Muscle layer of duodenum (tissue), 2 donors: ENCODE measurements around the gene CTXN1.
"Not testable (repeated sequence)": the region's sequence is repeated elsewhere in the genome, so short reads cannot be mapped to it uniquely, and the experiment has no call there.

Experiments
- H3K27ac ChIP-seq: one replicate; pipeline ENCODE4 v1.7.0; 2013; ENCODE audit warnings: mild to moderate bottlenecking, low read length
- H3K27me3 ChIP-seq: one replicate; pipeline ENCODE4 v1.7.0; 2013; ENCODE audit warnings: low read depth, mild to moderate bottlenecking, control low read depth, low read length
- H3K36me3 ChIP-seq, 2 donors: one replicate each; pipeline ENCODE4 v1.7.0; 2013; ENCODE audit warnings: low read length in 2 of 2, control low read depth in 1 of 2, mild to moderate bottlenecking in 1 of 2; ENCODE audit not compliant: insufficient read depth in 2 of 2, control insufficient read depth in 1 of 2
- H3K4me1 ChIP-seq, 2 donors: one replicate each; pipeline ENCODE4 v1.7.0; 2013; ENCODE audit warnings: low read length in 2 of 2, mild to moderate bottlenecking in 2 of 2, control low read depth in 1 of 2, moderate library complexity in 1 of 2; ENCODE audit not compliant: insufficient read depth in 2 of 2, control insufficient read depth in 1 of 2
- H3K4me3 ChIP-seq, 2 donors: one replicate each; pipeline ENCODE4 v1.7.0; 2013; ENCODE audit warnings: low read length in 2 of 2, low read depth in 1 of 2, mild to moderate bottlenecking in 1 of 2
- H3K9me3 ChIP-seq, 2 donors: one replicate each; pipeline ENCODE4 v1.7.0; 2013; ENCODE audit warnings: low read length in 2 of 2, control low read depth in 1 of 2, mild to moderate bottlenecking in 1 of 2; ENCODE audit not compliant: control insufficient read depth in 1 of 2
- donor health status: healthy.

The CTXN1 gene

DNA sequence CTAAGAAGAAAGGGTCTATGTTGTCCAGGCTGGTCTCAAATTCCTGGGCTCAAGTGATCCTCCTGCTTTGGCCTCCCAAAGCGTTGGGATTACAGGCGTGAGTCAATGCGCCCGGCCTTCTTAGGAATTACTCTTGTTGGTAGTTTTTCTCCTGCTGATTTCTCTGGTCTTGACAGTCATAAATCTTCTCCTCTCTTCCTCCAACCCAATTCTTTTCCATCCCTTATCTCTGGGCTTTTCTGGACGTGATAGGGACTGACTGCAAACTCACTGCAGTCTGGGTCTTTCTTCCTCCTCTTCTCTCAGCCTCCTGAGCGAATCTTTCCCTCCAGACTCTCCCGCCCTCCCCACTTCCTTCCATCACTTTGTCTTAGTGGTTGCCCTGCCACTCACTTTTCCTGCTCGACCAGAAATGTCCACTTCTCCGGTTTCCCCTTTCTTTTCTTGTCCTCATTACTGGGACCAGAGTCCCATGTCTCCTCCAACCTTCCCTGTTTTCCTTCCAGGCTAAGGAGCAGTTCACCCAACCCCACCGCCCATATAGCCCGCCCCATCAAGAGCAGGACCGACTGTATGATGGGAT, 39.4 kb upstream of the CTXN1 start:
- Histone ChIP-seq H3K36me3 (peaks cover 44 to 78% of the 10 kb centered on the region in 2 donors), H3K4me3 (no peak overlapping the region), H3K27ac (no peak overlapping the region), H3K9me3 (no peaks in the 10 kb centered on the region), H3K27me3 (no peaks in the 10 kb centered on the region), H3K4me1 (no peaks in the 10 kb centered on the region)

DNA sequence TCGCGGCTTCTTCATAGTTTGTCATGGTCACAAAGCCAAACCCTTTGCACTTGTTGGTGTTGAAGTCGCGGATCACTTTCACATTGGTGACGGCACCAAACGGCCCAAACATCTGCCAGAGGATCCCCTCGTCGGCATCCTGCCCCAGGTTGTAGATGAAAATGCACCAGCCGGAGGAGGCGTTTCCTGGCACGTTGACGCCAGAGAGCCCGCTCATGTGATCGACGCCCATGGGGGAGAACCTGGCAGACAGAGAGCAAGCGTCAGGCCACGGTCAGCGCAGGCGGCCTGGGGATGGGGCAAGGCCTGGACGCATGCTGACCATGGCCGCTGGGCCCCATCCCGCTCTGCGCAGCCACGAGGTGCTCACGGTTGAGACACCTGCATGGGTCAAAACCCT, 37.6 kb upstream of the CTXN1 start:
- H3K9me3 ChIP-seq: no peaks in the 10 kb centered on the region
- H3K4me1 ChIP-seq: no peaks in the 10 kb centered on the region
- no peak overlapping the region for H3K4me3 ChIP-seq
- H3K36me3 ChIP-seq: peaks cover 45 to 71% of the 10 kb centered on the region in 2 donors
- no peak overlapping the region for H3K27ac ChIP-seq
- H3K27me3 ChIP-seq: no peaks in the 10 kb centered on the region

DNA sequence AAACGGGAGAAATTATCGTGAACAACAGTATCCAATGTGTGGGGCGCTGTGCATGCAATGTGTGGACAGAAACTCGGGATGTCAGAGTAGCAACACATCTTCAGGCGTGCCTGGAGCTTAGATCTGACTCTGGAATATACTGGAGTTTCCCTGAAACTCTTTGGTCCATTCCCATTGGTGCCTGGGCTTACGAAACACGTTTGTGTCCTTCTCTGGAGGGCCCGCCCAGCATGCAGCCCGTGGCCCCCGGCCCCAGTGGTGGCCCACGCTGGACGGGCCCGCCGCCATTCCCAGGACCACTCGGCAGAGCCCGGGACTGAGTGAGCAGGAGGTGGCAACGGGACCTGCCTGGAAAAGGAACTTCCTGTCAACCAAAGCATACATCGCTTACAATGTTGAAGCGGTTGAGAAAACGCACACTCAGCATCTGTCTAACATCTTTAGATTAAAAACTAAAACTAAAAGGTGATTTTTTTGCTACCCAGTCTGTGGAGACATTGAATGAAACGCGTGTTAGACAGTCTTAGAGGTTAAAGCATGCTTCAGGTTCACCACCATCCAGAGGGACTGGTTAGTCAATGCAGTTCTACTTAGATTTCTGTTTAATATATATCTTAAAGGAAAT, 36.8 kb upstream of the CTXN1 start:
- Histone ChIP-seq H3K27me3 (no peaks in the 10 kb centered on the region), H3K9me3 (no peaks in the 10 kb centered on the region), H3K4me1 (no peaks in the 10 kb centered on the region), H3K27ac (no peak overlapping the region), H3K4me3 (no peak overlapping the region), H3K36me3 (peaks cover 45 to 72% of the 10 kb centered on the region in 2 donors)

DNA sequence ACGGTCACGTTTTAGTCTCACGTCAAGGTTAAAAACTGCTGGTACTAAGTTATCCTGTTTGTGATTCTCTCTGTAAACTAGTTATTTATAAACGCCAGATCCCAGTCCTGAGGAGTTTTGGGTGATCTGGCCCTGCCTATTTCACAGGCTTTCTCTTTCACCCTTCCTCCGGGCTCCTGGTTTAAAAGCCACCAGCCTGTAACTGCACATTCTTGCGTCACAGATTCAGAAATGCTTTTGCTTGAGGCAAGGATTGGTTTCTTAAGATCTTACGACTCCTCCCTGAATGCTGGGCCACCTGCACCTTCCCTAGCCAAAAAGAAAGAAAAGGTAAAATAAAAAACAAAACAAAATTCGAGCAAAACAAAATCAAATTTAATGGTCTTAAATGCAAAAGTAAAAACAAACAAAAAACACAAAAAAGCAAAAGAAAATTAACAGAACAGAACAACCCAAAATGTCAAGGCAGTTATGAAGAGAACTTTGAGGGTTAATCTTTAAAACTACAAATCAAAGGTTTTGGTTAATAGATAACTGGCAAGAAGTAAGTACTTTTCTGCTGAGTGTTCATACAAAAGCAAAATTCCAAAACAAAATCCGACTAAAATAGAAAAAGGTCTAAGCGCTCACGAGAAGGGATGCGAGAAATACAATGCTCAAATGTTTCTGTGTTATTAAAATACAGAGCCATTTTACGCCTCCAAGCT, 36.1 kb upstream of the CTXN1 start:
- Histone ChIP-seq H3K4me3 (no peak overlapping the region), H3K36me3 (peaks cover 42 to 69% of the 10 kb centered on the region in 2 donors), H3K4me1 (no peaks in the 10 kb centered on the region), H3K9me3 (no peaks in the 10 kb centered on the region), H3K27me3 (no peaks in the 10 kb centered on the region), H3K27ac (no peak overlapping the region)

DNA sequence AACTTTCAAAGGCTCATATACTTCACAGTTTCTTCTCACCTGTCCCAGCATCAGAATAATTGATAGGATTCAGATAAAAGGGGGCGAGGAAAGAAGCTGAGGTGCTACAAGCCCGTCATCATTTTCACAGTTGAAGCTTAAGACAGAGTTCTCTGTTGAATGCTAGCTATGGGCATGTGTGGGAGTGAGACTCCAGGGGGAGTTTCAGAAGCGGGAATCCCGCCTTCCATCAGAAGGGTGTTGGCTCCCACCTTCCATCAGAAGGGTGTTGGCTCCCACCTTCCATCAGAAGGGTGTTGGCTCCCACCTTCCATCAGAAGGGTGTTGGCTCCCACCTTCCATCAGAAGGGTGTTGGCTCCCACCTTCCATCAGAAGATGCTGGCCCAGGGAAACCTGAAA, 35.1 kb upstream of the CTXN1 start:
- not testable (repeated sequence) for H3K27ac ChIP-seq
- peaks cover 34 to 59% of the 10 kb centered on the region in 2 donors for H3K36me3 ChIP-seq

DNA sequence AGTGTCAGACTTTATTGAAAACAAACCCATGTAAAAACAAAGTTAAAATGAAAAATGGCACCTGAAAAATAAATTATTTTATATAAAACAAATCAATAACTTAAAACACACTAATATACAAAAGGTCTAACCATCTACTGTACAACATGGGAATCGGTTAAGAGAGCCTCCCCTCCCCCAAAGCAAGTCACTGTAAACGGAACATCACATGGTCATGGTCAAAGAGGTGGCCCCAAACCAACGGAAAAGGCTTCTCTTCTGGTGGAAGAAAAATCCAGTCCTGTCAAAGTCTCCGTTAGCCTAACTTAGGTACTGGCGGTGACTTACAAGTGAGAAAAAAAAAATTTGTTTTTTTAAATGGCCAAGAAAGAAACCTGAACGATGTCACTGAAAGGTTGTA, 33.3 kb upstream of the CTXN1 start:
- H3K27me3 ChIP-seq: no peaks in the 10 kb centered on the region
- no peaks in the 10 kb centered on the region for H3K9me3 ChIP-seq
- no peaks in the 10 kb centered on the region for H3K4me1 ChIP-seq
- no peak overlapping the region for H3K4me3 ChIP-seq
- H3K36me3 ChIP-seq: peaks cover 32 to 42% of the 10 kb centered on the region in 2 donors
- H3K27ac ChIP-seq: no peak overlapping the region

More for the DNA sequence above, 35.1 kb upstream of the CTXN1 start:
- not testable (repeated sequence) for H3K9me3 ChIP-seq, H3K27me3 ChIP-seq, H3K4me1 ChIP-seq, H3K4me3 ChIP-seq

DNA sequence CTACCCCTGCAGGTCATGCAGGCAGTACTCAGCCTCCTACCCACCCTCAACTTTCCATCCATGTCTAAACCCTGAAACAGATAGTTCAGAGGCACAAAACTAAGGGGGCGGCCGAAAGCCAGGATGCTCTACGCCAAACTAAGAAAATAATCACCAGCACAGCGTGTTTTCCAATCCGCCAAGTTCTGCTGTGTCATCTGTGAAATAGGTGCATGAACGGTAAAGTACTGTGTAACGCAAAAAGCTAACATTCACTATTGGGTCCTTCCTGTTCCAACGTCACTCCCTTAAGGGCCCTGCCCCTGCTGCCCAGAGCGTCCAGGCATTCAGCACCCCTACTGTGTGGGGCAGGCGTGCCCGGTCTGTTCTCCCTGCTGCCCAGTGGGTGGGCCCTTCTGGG, 29.8 kb upstream of the CTXN1 start:
- no peak overlapping the region for H3K4me3 ChIP-seq
- H3K36me3 ChIP-seq: peaks cover 5 to 18% of the 10 kb centered on the region in 2 donors
- no peak overlapping the region for H3K27ac ChIP-seq
- no peaks in the 10 kb centered on the region for H3K27me3 ChIP-seq
- no peaks in the 10 kb centered on the region for H3K9me3 ChIP-seq
- no peaks in the 10 kb centered on the region for H3K4me1 ChIP-seq

DNA sequence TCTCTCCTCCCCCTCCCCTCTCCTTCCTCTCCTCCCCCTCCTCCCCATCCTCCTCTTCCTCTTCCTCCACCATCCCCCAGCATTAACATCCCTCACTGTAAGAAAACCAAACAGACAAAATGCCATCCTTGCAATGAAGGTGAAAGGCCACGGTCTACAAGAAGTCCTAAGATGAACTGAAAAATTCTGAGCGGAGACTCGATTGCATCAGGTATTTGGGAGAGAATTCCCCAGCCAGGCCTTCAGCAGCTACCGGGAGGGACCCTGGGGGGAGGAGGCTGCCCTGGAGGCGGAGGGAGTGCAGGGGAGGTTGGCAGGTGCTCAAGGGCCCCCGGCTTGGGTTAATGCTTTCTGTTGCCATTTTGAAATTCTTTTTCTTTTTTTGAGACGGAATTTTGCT, 27.6 kb upstream of the CTXN1 start:
- Histone ChIP-seq H3K4me1 (no peaks in the 10 kb centered on the region), H3K36me3 (peaks cover 0 to 12% of the 10 kb centered on the region in 2 donors), H3K27me3 (no peaks in the 10 kb centered on the region), H3K4me3 (no peak overlapping the region), H3K9me3 (no peaks in the 10 kb centered on the region), H3K27ac (no peak overlapping the region)

DNA sequence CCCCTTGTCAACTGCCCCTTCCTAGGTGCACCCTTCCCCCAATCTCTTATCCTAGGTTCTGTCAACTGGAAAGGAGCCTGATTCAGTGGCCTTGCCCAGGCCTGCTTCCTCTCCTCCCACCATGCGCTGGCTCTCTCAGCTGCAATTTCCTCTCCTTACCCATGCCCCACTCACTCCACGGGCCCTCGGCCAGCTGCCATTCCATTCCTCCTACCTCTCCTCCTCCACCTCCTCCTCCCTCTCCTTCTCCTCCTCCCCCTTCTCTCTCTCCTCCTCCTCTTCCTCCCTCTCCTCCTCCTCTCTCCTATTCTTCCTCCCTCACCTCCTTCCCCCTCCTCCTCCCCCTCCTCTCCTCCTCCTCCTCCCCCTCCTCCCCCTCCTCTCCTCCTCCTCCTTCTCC, 27.1 kb upstream of the CTXN1 start:
- Histone ChIP-seq H3K4me3 (no peak overlapping the region), H3K4me1 (no peaks in the 10 kb centered on the region), H3K27ac (no peak overlapping the region), H3K36me3 (peaks cover 0 to 7% of the 10 kb centered on the region in 2 donors), H3K9me3 (no peaks in the 10 kb centered on the region), H3K27me3 (no peaks in the 10 kb centered on the region)

DNA sequence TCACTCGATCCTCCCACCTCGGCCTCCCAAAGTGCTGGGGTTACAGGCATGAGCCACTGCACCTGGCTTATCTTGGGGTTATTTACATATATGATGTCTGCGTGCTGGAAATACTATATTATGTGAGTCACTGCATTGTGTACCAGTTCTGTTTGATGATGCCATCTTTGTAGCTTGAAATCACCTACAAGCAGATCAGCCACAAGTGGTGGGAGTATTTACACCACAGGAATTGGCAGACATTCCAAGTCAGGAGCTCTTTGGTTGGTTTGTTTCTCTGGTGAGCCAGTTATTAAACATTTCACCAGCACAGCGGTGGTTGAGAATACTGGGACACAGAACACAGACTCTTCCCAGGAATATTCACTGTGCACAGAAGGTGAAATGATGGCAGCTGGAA, 22.0 kb upstream of the CTXN1 start:
- no peaks in the 10 kb centered on the region for H3K9me3 ChIP-seq
- H3K4me3 ChIP-seq: no peak overlapping the region
- H3K4me1 ChIP-seq: peaks cover 0 to 10% of the 10 kb centered on the region in 2 donors
- H3K27me3 ChIP-seq: no peaks in the 10 kb centered on the region
- no peaks in the 10 kb centered on the region for H3K36me3 ChIP-seq
- H3K27ac ChIP-seq: no peak overlapping the region

DNA sequence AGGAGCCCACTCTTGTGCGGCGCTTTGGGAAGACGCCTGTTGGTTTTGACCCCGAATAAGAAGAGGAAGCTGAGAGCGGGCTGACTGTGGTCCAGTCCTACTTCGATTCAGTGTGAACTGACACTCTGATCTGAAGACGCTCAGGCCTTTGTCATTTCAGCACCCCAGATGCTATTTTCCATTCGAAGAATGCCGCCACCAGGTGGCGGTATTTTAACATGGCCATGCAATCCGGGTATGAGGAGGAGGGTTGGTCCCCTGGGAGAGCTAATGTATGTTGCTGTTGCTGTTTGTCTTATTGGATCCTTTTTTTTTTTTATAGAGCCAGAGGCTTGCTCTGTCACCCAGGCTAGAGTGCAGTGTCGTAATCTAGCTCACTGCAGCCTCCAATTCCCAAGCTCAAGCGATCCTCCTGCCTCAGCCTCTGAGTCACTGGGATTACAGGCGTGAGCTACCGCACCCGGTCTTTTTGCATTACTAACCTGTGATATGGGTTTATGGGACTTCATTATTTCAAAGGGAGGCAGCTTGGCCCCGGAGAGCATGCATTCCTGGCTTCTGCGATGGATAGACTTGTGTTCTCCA, 18.3 kb upstream of the CTXN1 start:
- Histone ChIP-seq H3K4me1 (peaks cover 0 to 29% of the 10 kb centered on the region in 2 donors), H3K27ac (peak overlapping the region; percentile 66), H3K4me3 (peak overlapping the region; percentile 85 to 95), H3K9me3 (no peaks in the 10 kb centered on the region), H3K36me3 (peaks cover 10 to 15% of the 10 kb centered on the region in 2 donors), H3K27me3 (no peaks in the 10 kb centered on the region)
